Measurements from ENCODE around the gene CPEB1. TPM values are rescaled to one million over a fixed set of nuclear protein-coding genes. Genes with fewer than 3 reads are reported as not detected.

The CPEB1 gene
- total and polyA plus RNA-seq, 8 donors, result 1.3 to 5.0 (median 3.0) TPM

- no peaks in the 10 kb centered on the region for H3K9me3 ChIP-seq
Measured at GRCh38 chr15:82630033-82630432, 17.1 kb downstream of the CPEB1 start.

GRCh38 chr15:82625136-82625535 is 22.0 kb downstream of the CPEB1 start:
- H3K4me1 ChIP-seq, result no peaks in the 10 kb centered on the region
- H3K27ac ChIP-seq, result no peak overlapping the region
- no peak for DNase-seq
- no peaks in the 10 kb centered on the region for H3K9me3 ChIP-seq
- ATAC-seq, result no peak
- intact Hi-C loops (cut with DNase I), result no loop called here
- H3K36me3 ChIP-seq, result no peaks in the 10 kb centered on the region
- H3K4me3 ChIP-seq, result no peak overlapping the region
- TF ChIP-seq, protein P1, sequence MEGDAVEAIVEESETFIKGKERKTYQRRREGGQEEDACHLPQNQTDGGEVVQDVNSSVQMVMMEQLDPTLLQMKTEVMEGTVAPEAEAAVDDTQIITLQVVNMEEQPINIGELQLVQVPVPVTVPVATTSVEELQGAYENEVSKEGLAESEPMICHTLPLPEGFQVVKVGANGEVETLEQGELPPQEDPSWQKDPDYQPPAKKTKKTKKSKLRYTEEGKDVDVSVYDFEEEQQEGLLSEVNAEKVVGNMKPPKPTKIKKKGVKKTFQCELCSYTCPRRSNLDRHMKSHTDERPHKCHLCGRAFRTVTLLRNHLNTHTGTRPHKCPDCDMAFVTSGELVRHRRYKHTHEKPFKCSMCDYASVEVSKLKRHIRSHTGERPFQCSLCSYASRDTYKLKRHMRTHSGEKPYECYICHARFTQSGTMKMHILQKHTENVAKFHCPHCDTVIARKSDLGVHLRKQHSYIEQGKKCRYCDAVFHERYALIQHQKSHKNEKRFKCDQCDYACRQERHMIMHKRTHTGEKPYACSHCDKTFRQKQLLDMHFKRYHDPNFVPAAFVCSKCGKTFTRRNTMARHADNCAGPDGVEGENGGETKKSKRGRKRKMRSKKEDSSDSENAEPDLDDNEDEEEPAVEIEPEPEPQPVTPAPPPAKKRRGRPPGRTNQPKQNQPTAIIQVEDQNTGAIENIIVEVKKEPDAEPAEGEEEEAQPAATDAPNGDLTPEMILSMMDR (IDR thresholded peaks at IDR 0.05), result no peak
- peaks cover 0 to 20% of the 10 kb centered on the region in 2 donors for H3K27me3 ChIP-seq

More at GRCh38 chr15:82630033-82630432, 17.1 kb downstream of the CPEB1 start:
- no peak overlapping the region for H3K27ac ChIP-seq
- intact Hi-C loops (cut with DNase I), result no loop called here
- ATAC-seq (no peak), DNase-seq (no peak)
- H3K36me3 ChIP-seq, result no peaks in the 10 kb centered on the region
- TF ChIP-seq, protein P1 (IDR thresholded peaks at IDR 0.05), result no peak
- no peak overlapping the region for H3K4me3 ChIP-seq
- H3K27me3 ChIP-seq, result peaks cover 0 to 26% of the 10 kb centered on the region in 2 donors
- H3K4me1 ChIP-seq, result no peaks in the 10 kb centered on the region

- H3K9me3 ChIP-seq, result no peaks in the 10 kb centered on the region
- intact Hi-C loops (cut with DNase I), result no loop called here
- no peaks in the 10 kb centered on the region for H3K4me1 ChIP-seq
- H3K27me3 ChIP-seq, result peaks cover 0 to 20% of the 10 kb centered on the region in 2 donors
- no peak overlapping the region for H3K27ac ChIP-seq
- no peaks in the 10 kb centered on the region for H3K36me3 ChIP-seq
- ATAC-seq (no peak), DNase-seq (no peak)
- TF ChIP-seq, protein P1 (IDR thresholded peaks at IDR 0.05), result no peak
- no peak overlapping the region for H3K4me3 ChIP-seq
Measured at GRCh38 chr15:82624438-82624837, 22.7 kb downstream of the CPEB1 start.

GRCh38 chr15:82624008-82624407 is 23.2 kb downstream of the CPEB1 start:
- Histone ChIP-seq H3K4me1 (no peaks in the 10 kb centered on the region), H3K27me3 (peaks cover 0 to 20% of the 10 kb centered on the region in 2 donors), H3K4me3 (no peak overlapping the region), H3K9me3 (no peaks in the 10 kb centered on the region), H3K27ac (no peak overlapping the region), H3K36me3 (no peaks in the 10 kb centered on the region)
- intact Hi-C loops (cut with DNase I), result no loop called here
- DNase-seq (no peak), ATAC-seq (no peak)
- TF ChIP-seq, protein P1 (IDR thresholded peaks at IDR 0.05), result no peak

DNA sequence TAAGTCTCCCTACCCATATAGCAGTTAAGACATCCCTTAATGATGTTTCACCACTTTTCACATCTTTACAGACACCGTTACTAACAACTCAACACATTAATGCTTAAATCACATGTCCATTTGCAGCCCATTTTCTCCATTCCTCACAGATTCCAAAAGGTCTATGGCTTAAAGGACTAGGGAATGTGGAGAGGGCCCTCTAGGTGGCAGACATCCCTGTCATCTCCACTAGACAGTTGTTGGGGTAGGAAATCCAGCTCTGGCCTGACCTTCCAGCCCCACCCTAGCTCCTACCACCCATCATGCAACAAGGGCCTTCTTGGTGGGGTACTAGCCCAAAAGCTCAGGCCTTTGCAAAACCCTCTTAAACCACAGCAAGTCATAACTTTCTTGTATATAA is 25.2 kb downstream of the CPEB1 start:
- intact Hi-C loops (cut with DNase I), result no loop called here
- ATAC-seq (no peak), DNase-seq (no peak)
- no peaks in the 10 kb centered on the region for H3K4me1 ChIP-seq
- no peak overlapping the region for H3K27ac ChIP-seq
- H3K36me3 ChIP-seq, result no peaks in the 10 kb centered on the region
- peaks cover 0 to 20% of the 10 kb centered on the region in 2 donors for H3K27me3 ChIP-seq
- no peaks in the 10 kb centered on the region for H3K9me3 ChIP-seq
- no peak overlapping the region for H3K4me3 ChIP-seq
- TF ChIP-seq, protein P1 (IDR thresholded peaks at IDR 0.05), result no peak
